HUES48 (cell line): Measurements from ENCODE around the gene MROH2A.

Source experiments
- H3K27ac ChIP-seq: one replicate; pipeline ENCODE4 v1.7.0; 2013; ENCODE audit warnings: low read depth, low read length, inconsistent platforms
- H3K27me3 ChIP-seq: 2 replicates; pipeline ENCODE4 v1.6.1; 2013; ENCODE audit warnings: mild to moderate bottlenecking, low read length; ENCODE audit not compliant: control insufficient read depth, insufficient read depth
- H3K36me3 ChIP-seq: 2 replicates; pipeline ENCODE4 v1.6.1; 2013; ENCODE audit warnings: low read length; ENCODE audit not compliant: control insufficient read depth, insufficient read depth
- H3K4me1 ChIP-seq: 2 replicates; pipeline ENCODE4 v1.6.1; 2013; ENCODE audit warnings: mild to moderate bottlenecking, low read length; ENCODE audit not compliant: control insufficient read depth, insufficient read depth
- H3K4me3 ChIP-seq: 2 replicates; pipeline ENCODE4 v1.5.1; 2013; ENCODE audit warnings: mild to moderate bottlenecking, low read depth, low read length
- H3K9ac ChIP-seq: 2 replicates; pipeline ENCODE4 v1.6.1; 2013; ENCODE audit warnings: mild to moderate bottlenecking, low read depth, low read length, moderate library complexity
- H3K9me3 ChIP-seq: 2 replicates; pipeline ENCODE4 v1.6.1; 2013; ENCODE audit warnings: low read length; ENCODE audit not compliant: control insufficient read depth, insufficient read depth

The MROH2A gene

DNA sequence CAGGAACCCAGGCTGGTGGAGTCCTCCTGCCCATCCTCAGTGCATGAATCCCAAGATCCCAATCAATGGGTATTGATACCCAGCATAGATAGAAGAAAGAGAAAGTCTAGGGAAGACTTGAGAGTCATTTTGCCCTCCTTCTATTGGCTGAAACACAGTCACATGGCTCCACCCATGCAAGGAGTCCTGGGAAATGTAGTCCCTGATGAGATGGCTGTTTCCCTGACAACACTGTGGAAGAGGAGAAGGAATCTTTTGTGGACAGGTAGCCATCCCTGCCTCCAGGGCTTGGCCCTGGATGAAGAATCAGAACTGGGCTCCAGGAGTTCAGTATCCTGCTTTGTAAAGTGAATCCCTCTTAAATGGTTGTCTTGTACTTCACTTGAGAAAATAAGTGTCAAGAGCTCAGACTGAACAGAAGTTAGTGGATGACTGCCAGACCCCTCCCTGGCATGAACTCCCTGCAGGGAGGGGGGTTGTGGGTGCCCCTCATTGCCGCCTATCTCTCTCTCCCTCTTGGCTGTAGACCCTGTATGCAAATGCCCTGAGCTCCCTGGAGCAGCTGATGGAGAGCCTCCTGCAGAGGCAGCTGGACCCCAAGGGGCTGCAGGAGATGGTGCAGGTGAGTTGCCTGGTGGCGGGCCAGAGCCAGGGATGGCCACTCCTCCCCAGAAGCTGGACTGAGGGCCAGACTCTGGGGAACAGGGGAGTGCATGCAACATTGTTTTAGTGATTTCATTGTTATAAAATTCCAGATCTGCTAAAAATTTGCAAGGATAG lies 36.1 kb downstream of the MROH2A start:
- no peaks in the 10 kb centered on the region for H3K4me1 ChIP-seq
- no peaks in the 10 kb centered on the region for H3K36me3 ChIP-seq
- peaks cover 8% of the 10 kb centered on the region; the same call in 1 of the 2 replicates for H3K9me3 ChIP-seq
- no peak overlapping the region for H3K27ac ChIP-seq
- no peak overlapping the region for H3K4me3 ChIP-seq
- H3K27me3 ChIP-seq, result no peaks in the 10 kb centered on the region
- no peak overlapping the region for H3K9ac ChIP-seq

DNA sequence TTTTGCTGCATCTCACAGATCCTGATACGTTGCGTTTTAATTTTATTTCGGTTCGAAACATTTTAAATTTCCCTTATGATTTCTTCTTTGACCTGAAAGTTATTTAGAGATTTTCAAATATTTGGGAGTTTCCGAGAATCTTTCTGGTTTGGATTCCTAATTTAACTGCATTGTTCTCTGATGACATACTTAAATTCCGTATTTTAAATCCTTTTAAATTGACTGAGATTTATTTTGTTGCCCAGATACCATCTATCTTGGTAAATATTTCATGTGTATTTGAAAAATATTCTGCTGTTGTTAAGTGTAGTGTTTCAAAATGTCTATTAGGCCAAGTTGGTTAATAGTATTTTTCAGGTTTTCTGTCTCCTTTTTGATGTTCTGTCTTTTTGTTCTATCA lies 37.7 kb downstream of the MROH2A start:
- Histone ChIP-seq H3K9ac (no peak overlapping the region), H3K27ac (no peak overlapping the region), H3K36me3 (no peaks in the 10 kb centered on the region), H3K4me3 (no peak overlapping the region), H3K4me1 (no peaks in the 10 kb centered on the region), H3K27me3 (no peaks in the 10 kb centered on the region), H3K9me3 (peaks cover 1% of the 10 kb centered on the region; the same call in 1 of the 2 replicates)

DNA sequence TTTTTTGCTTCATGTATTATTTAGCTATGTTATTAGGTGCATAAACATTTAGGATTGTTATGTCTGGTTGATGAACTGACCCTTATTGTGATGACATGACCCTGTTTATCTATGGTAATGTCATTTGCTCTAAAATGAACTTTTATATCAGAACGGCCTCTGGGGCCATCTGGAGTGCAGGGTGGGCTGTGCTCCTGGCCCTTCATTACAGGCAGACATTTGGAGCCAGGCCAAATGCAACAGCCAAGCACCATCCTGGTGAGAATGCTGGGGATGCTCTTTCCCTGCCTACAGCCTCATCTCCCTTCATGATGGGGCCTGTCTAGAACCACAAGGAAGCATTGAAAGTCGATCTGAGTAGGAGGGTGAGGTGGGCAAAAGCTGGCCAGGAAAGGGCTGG lies 38.2 kb downstream of the MROH2A start:
- H3K36me3 ChIP-seq, result no peaks in the 10 kb centered on the region
- H3K27me3 ChIP-seq, result no peaks in the 10 kb centered on the region
- no peak overlapping the region for H3K27ac ChIP-seq
- H3K4me3 ChIP-seq, result no peak overlapping the region
- no peaks in the 10 kb centered on the region for H3K4me1 ChIP-seq
- no peaks in the 10 kb centered on the region for H3K9me3 ChIP-seq
- no peak overlapping the region for H3K9ac ChIP-seq

DNA sequence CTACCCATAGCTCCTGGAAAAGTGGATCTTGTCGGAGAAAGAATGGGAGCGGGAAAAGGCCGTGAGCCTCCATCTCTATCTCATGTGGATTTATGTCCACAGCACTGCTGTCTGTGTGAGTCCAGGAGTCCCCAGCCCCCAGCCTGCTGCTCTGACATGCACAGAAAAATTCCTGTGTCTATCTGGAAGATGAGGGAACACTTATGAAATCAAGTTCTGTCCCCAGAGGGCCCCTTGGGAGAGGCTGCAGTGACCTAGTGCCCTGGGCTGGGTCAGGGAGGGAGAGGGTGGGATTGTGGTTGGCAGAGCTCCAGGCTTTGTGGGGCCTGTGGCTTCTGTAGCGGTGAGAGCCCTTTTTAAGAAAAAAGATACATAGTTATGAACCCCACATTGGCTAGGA lies 38.6 kb downstream of the MROH2A start:
- Histone ChIP-seq H3K9ac (no peak overlapping the region), H3K4me1 (no peaks in the 10 kb centered on the region), H3K27ac (no peak overlapping the region), H3K4me3 (no peak overlapping the region), H3K36me3 (no peaks in the 10 kb centered on the region), H3K27me3 (no peaks in the 10 kb centered on the region), H3K9me3 (no peaks in the 10 kb centered on the region)

DNA sequence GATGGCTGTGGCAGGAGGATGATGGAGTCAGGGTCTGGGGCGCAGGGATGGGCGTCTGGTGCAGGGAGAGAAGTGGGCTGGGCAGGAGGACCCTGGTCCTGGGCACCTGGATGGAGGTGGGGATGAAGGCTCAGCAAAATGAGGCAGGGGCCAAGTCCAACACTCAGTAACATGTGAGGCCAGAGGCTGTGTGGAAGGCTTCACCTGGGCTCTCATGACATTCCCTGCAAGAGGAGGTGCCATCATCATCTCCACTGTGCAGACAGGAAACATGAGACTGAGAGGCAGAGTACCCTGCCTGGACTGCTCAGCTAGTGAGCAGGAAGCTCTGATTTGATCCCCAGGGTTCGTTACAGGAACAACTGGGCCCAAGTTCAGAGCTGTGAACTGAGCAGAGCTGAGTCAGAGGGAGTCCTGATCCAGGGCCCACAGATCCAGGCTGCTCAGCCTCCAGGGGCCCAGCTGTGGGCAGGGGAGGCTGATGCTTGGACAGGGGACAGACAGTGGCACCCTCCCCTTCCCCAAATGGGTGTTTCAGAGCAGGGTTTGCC lies 39.3 kb downstream of the MROH2A start:
- Histone ChIP-seq H3K36me3 (no peaks in the 10 kb centered on the region), H3K9me3 (no peaks in the 10 kb centered on the region), H3K4me1 (no peaks in the 10 kb centered on the region), H3K4me3 (no peak overlapping the region), H3K9ac (no peak overlapping the region), H3K27ac (no peak overlapping the region), H3K27me3 (no peaks in the 10 kb centered on the region)

DNA sequence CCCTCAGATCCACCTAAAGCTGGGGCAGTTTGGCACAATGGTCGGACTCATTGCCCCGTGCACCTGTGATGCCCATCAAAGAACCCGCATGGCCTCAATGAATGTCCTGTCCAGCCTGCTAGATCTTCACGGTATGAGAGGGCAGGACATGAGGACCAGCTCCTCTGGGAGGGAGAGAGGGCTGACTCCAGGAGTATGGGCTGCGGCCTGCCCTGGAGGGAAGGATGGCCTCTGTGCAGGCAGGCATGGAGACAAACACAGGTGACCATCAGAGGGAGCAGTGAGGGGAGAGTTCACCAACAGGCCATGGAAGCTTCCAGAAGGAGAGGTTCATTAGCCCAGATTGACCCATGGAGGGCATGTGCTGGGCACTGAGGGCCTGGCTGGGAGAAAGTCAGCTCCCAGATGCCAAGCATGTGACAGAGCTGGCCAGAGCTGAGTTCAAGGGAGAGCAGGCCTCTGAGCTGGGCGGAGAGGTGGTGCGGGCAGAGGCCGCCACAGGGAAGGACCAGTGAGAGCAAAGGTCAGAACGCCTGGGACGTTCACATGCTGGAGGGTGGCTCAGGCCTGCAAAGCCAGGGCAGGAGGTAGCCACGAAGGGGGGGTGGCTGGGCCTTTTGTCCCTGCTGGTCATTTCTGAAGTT lies 40.0 kb downstream of the MROH2A start:
- H3K9me3 ChIP-seq, result no peaks in the 10 kb centered on the region
- H3K27ac ChIP-seq, result no peak overlapping the region
- no peaks in the 10 kb centered on the region for H3K36me3 ChIP-seq
- H3K27me3 ChIP-seq, result no peaks in the 10 kb centered on the region
- H3K4me3 ChIP-seq, result no peak overlapping the region
- no peak overlapping the region for H3K9ac ChIP-seq
- H3K4me1 ChIP-seq, result no peaks in the 10 kb centered on the region

DNA sequence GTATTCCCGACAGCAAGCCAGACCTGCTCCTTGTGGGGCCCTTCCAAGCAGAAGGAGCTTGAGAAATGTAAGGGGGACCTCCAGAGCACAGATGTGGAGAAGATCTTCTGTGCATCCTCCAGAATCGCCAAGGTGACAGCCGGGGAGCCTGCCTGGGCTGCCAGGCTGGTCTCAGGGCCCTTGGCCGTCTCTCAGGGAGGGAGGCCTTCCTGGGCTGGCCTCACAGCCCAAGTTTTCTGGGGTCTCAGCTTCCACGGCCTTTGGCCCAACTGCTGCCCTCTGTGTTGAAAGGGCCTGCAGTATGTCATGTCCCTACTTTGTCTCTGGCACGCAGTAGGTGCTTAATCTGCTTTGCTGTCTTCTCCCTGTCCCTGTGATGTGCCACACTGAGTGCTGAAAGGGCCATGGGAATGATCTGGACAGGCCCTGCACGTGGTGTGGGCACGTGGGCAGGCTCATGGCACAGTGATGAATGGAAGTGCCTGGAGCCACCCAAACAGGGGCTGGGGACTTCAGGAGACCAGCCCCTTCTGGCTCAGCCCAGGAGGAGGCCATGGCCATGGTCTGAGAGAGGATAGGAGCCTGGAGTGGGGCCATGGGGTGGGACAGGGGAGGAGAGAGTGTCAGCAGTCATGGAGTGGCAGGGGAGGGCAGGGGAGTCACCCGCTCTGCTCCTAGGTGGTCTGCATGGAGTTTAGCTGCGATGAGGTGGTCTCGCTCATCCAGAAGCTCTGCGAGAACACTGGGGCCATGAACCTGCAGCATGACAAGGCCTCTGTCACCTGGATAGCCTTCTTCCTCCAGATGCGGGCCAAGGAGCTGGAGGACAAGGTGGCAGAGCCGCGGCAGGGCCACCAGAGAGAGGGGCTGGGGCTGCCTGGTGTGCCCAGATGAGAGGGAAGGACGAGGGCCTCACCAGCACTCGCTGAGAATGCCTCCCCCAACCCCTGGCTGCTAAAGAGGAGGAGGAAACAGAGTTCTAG lies 40.8 kb downstream of the MROH2A start:
- Histone ChIP-seq H3K9ac (no peak overlapping the region), H3K4me1 (no peaks in the 10 kb centered on the region), H3K27ac (no peak overlapping the region), H3K9me3 (no peaks in the 10 kb centered on the region), H3K27me3 (no peaks in the 10 kb centered on the region), H3K4me3 (no peak overlapping the region), H3K36me3 (no peaks in the 10 kb centered on the region)

DNA sequence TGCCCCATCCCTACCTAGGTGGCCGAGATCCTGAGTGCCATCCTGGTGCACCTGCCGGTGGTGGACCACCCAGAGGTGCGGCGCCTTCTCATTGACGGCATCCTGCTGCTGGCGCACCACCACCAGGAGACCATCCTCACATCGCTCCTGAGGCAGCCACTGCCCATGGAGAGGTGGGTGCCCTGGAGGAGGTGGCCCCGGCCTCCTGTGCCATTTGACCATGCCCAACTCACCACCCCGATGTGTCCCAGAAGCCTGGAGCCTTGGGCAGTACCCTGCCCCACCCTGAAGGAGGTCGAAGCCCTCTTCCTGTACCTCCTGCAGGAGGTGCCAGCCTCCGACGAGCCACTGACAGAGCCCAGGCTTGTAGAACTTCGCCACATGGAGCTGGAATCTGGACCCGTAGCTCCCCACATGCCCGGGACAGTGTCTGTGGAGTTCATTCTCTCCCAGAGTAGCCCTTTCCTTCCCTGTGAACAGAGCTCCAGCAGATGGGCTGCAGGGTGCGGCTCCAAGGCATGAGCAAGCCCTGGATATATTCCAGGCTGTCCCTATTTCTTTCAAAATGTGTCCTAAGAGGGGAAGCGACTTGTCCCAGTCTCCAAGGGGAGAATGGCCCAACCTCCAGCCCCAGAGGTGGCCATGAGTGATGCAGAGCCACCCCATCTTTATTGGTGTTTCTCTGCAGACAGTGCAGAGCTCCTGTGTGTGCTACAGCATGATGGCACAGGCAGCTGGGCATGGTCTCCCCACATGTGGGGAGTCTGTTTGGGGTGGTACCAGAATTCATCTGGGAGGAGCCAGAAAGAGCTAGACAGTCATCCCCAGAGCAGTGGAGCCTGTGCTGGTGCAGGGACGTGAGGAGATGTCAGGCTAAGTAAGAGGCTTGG lies 42.0 kb downstream of the MROH2A start:
- H3K27me3 ChIP-seq, result no peaks in the 10 kb centered on the region

DNA sequence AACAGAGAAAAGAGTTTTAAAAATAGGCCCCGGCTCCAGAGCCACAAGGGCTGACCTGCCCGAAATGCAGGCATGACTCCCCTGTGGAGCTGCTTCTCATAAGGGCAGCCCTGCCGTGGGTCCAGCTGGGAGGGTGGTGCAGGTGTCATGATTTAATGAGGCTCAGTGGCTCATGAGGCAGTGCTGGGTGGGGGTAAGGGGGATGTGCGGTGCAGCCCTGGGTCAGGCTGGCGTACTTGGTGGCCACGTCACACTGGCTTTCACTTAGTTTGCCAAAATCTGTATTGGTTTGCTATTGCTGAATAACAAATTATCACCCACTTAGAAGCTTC lies 42.6 kb downstream of the MROH2A start:
- H3K27ac ChIP-seq, result no peak overlapping the region
- no peaks in the 10 kb centered on the region for H3K27me3 ChIP-seq
- H3K9me3 ChIP-seq, result no peaks in the 10 kb centered on the region
- H3K4me3 ChIP-seq, result no peak overlapping the region
- no peak overlapping the region for H3K9ac ChIP-seq
- no peaks in the 10 kb centered on the region for H3K36me3 ChIP-seq
- H3K4me1 ChIP-seq, result no peaks in the 10 kb centered on the region

More for the DNA sequence above, 42.0 kb downstream of the MROH2A start:
- Histone ChIP-seq H3K27ac (no peak overlapping the region), H3K9me3 (no peaks in the 10 kb centered on the region), H3K36me3 (no peaks in the 10 kb centered on the region), H3K4me3 (no peak overlapping the region), H3K9ac (no peak overlapping the region), H3K4me1 (no peaks in the 10 kb centered on the region)

DNA sequence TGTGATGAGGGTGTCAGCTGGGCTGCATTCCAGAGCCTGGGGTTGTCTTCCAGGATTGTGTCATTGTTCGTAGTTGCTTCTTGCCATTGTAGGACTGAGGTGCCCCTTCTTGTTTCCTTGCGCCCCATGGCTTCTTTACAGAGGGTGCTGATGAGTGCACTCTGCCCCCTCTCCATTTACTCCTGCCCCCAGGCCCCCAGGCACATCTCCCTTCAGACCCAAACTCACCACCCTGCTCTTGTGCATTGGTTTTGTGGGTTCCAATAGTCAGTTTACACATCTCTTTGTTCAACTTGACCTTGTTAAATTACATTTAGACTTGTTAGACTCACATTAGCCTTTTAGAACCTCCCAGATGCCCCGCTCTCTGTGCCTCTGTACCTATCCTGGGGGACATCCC lies 43.1 kb downstream of the MROH2A start:
- no peak overlapping the region for H3K27ac ChIP-seq
- no peaks in the 10 kb centered on the region for H3K27me3 ChIP-seq
- H3K9ac ChIP-seq, result no peak overlapping the region
- no peak overlapping the region for H3K4me3 ChIP-seq
- no peaks in the 10 kb centered on the region for H3K9me3 ChIP-seq
- H3K4me1 ChIP-seq, result no peaks in the 10 kb centered on the region
- no peaks in the 10 kb centered on the region for H3K36me3 ChIP-seq
